K562 (cell line): ENCODE measurements around the gene HCRTR2. TPM values are rescaled to one million over a fixed set of nuclear protein-coding genes. Genes with fewer than 3 reads are reported as not detected.
"Not testable (repeated sequence)": the region's sequence is repeated elsewhere in the genome, so short reads cannot be mapped to it uniquely, and the experiment has no call there.

Experiments used
- ATAC-seq: fragments of 200-7000 bp; cut with Tn5 transposase; 3 replicates; pipeline ENCODE4 v1.9.1; 2020; ENCODE audit warnings: moderate library complexity
- BruUV-seq: library from RNA; stranded (reverse); fragments of 400-500 nt; replicated peaks from 2 replicates; lab custom pipeline; 2021; lab: Mats Ljungman, UMichigan
- CTCF ChIA-PET: fragments of 300-600 bp; formaldehyde crosslinking; extraction: SDS; loops from one replicate; lab custom pipeline; 2021; ENCODE audit warnings: low intra/inter-chr PET ratio; lab: Yijun Ruan, JAX
- POLR2A ChIA-PET: fragments of 300-600, 350-650 bp; sonication (Branson Sonifier 250); formaldehyde crosslinking; extraction: SDS; loops from one replicate; lab custom pipeline; 2021; ENCODE audit warnings: antibody characterized with exemption, inconsistent platforms; lab: Yijun Ruan, JAX
- DNase-seq, 4 experiments: peaks; one replicate each; pipeline versions ENCODE4 v3.0.0 to v3.0.0-alpha.2; 2011 to 2018; ENCODE audit warnings: low spot score in 3 of 4, mixed read lengths in 3 of 4; ENCODE audit errors: extremely low read depth in 1 of 4
- FAIRE-seq: peaks from 2 replicates; lab custom pipeline; 2011; peaks lifted over from hg19 to GRCh38; lab: Jason Lieb, UNC
- H2AFZ ChIP-seq: 2 replicates; pipeline ENCODE4 v1.6.0; 2011; ENCODE audit warnings: low read depth, low read length, control low read depth, inconsistent platforms
- H3K27ac ChIP-seq: fragments of 200-600 bp; 3 replicates; pipeline ENCODE4 v1.8.0; 2011; ENCODE audit warnings: low read depth, mild to moderate bottlenecking, control low read depth, inconsistent platforms, low read length, moderate library complexity, mixed read lengths; ENCODE audit errors: extremely low read depth
- H3K27me3 ChIP-seq, 2 experiments: fragments of 300-600 bp in 1 of 2; 2 replicates in 1 of 2; 3 replicates in 1 of 2; pipeline versions ENCODE4 v1.6.0 to v1.8.0; 2011; ENCODE audit warnings: inconsistent platforms in 2 of 2, low read length in 2 of 2, mild to moderate bottlenecking in 1 of 2, mixed read lengths in 1 of 2, moderate library complexity in 1 of 2; ENCODE audit not compliant: control insufficient read depth in 2 of 2, insufficient read depth in 2 of 2
- H3K36me3 ChIP-seq: fragments of 300-600 bp; 3 replicates; pipeline ENCODE4 v1.8.0; 2011; ENCODE audit warnings: mild to moderate bottlenecking, low read length, inconsistent platforms; ENCODE audit not compliant: control insufficient read depth, insufficient read depth
- H3K4me1 ChIP-seq, 2 experiments: fragments of 200-600 bp in 1 of 2; replicated peaks in 1 of 2; 2 replicates in 1 of 2; 3 replicates in 1 of 2; pipeline versions ENCODE4 v1.5.1 to v1.8.0; 2011; ENCODE audit warnings: inconsistent platforms in 2 of 2, low read length in 2 of 2, mild to moderate bottlenecking in 1 of 2, mixed read lengths in 1 of 2, moderate library complexity in 1 of 2; ENCODE audit not compliant: control insufficient read depth in 2 of 2, insufficient read depth in 2 of 2
- H3K4me2 ChIP-seq: 2 replicates; pipeline ENCODE4 v1.6.1; 2011; ENCODE audit warnings: low read length, control low read depth, inconsistent platforms, mixed read lengths; ENCODE audit not compliant: insufficient read depth
- H3K4me3 ChIP-seq: fragments of 200-600 bp; sonication (generic), shearing (Covaris generic); 2 replicates; pipeline ENCODE4 v1.5.1; 2016; ENCODE audit warnings: control low read depth, inconsistent platforms
- H3K79me2 ChIP-seq: fragments of 200-600 bp; 3 replicates; pipeline ENCODE4 v1.8.0; 2011; ENCODE audit warnings: low read length, inconsistent platforms; ENCODE audit not compliant: control insufficient read depth, insufficient read depth
- H3K9ac ChIP-seq, 2 experiments: 2 replicates each; pipeline versions ENCODE4 v1.6.0 to v1.6.1; 2011; ENCODE audit warnings: low read depth in 2 of 2, low read length in 2 of 2, control low read depth in 1 of 2, inconsistent platforms in 1 of 2, mild to moderate bottlenecking in 1 of 2, mixed read lengths in 1 of 2; ENCODE audit not compliant: insufficient read depth in 1 of 2
- H3K9me1 ChIP-seq: one replicate; pipeline ENCODE4 v1.6.0; 2011; ENCODE audit warnings: inconsistent platforms, mild to moderate bottlenecking, low read length, moderate library complexity; ENCODE audit not compliant: control insufficient read depth, insufficient read depth
- H3K9me3 ChIP-seq: replicated peaks from 2 replicates; pipeline ENCODE4 v1.5.1; 2011; ENCODE audit warnings: low read depth, low read length, inconsistent platforms; ENCODE audit not compliant: control insufficient read depth, insufficient read depth
- H4K20me1 ChIP-seq: replicated peaks from 2 replicates; pipeline ENCODE4 v1.6.1; 2011; ENCODE audit warnings: low read length, inconsistent platforms, mixed read lengths; ENCODE audit not compliant: control insufficient read depth, insufficient read depth
- CTCF ChIP-seq, 3 experiments: IDR thresholded peaks in 2 of 3; conservative IDR thresholded peaks in 1 of 3; 2 replicates each; pipeline ENCODE4 v1.5.1; 2011 to 2012; ENCODE audit warnings: low read length in 3 of 3, mild to moderate bottlenecking in 3 of 3, control low read depth in 2 of 3, improper control_type of control experiment in 1 of 3, inconsistent platforms in 1 of 3, low read depth in 1 of 3, mixed read lengths in 1 of 3, moderate library complexity in 1 of 3; ENCODE audit not compliant: insufficient read depth in 2 of 3
- GABPA ChIP-seq: fragments of 200-800 bp; sonication (Bioruptor generic); conservative IDR thresholded peaks from 2 replicates; pipeline ENCODE4 v1.6.1; 2016; ENCODE audit warnings: low read depth, missing genetic modification characterization, missing compliant biosample characterization
- RAD21 ChIP-seq, 2 experiments: fragments of 250-450 bp in 1 of 2; fragments of 450-650 bp in 1 of 2; sonication (Bioruptor Pico) in 1 of 2; formaldehyde crosslinking in 1 of 2; IDR thresholded peaks in 1 of 2; conservative IDR thresholded peaks in 1 of 2; 2 replicates each; pipeline versions ENCODE4 v1.4.0 to v1.8.0; 2020 to 2022; ENCODE audit warnings: mild to moderate bottlenecking in 2 of 2, moderate library complexity in 1 of 2
- WGBS: fragments of 100-300 bp; shearing (Covaris generic); methylation state at CpG from one replicate; pipeline ENCODE4 v1.1.6; 2016; ENCODE audit warnings: low coverage, mixed read lengths; ENCODE audit not compliant: insufficient coverage; ENCODE audit errors: missing lambda C conversion rate; 5-methylcytosine and 5-hydroxymethylcytosine counted together
- in situ Hi-C: fragments of 300-500 bp; cut with MboI; formaldehyde crosslinking; loops from 4 replicates; pipeline ENCODE4 v1.15.0; 2018; ENCODE audit warnings: inconsistent platforms, mixed read lengths
- intact Hi-C: fragments of 100-400 bp; cut with micrococcal nuclease; formaldehyde crosslinking; loops from 2 replicates; pipeline ENCODE4 v1.14.2; 2022
- polyA plus RNA-seq, 8 experiments: library from polyadenylated mRNA; depleted of rRNA in 4 of 8; stranded (reverse) in 5 of 8; unstranded in 3 of 8; fragments of >200 nt; fragmentation: Nextera tagmentation in 2 of 8; fragmentation: Illumina TruSeq in 1 of 8; extraction: Ambion mirVana in 2 of 8; extraction: Trizol in 1 of 8; gene quantifications; 2 replicates each; pipeline versions ENCODE4 v1.2.1 to v1.2.3, GENCODE V29; 2011 to 2014; ENCODE audit warnings: inconsistent platforms in 1 of 8, missing spikeins in 1 of 8
- total RNA-seq, 7 experiments: library from RNA; depleted of rRNA in 6 of 7; stranded (reverse); fragments of >200 nt in 6 of 7; fragmentation: Illumina TruSeq in 2 of 7; extraction: Trizol in 2 of 7; gene quantifications; 2 replicates each; pipeline versions ENCODE4 v1.2.1 to v1.2.3, GENCODE V29; 2011 to 2021; ENCODE audit warnings: low replicate concordance in 1 of 7

Gene HCRTR2
- total and polyA plus RNA-seq, 9 of the 15 experiments (the other 6 are each of a cell fraction or from before 2014, with no cell fraction given): not detected

GRCh38 chr6:55240975-55241605 is 66.8 kb downstream of the HCRTR2 start:
- BruUV-seq, H3K4me1 ChIP-seq, H3K27ac ChIP-seq, H4K20me1 ChIP-seq, H3K4me3 ChIP-seq, POLR2A ChIA-PET, H3K36me3 ChIP-seq, H3K79me2 ChIP-seq, H2AFZ ChIP-seq, CTCF ChIA-PET, H3K9me3 ChIP-seq, in situ Hi-C loops, FAIRE-seq, H3K4me2 ChIP-seq, intact Hi-C loops, H3K27me3 ChIP-seq, ATAC-seq, H3K9ac ChIP-seq, H3K9me1 ChIP-seq: not testable (repeated sequence)
- DNase-seq: peak in 1 of 4 experiments; percentile 2
- peak in 1 of 2 experiments; percentile 39; a peak in 2 of 4 replicates for TF ChIP-seq RAD21 (CRISPR knock-in tag; conservative IDR thresholded peaks at IDR 0.05 in 1 of 2, IDR thresholded peaks at IDR 0.05 in 1 of 2)
- TF ChIP-seq GABPA (tag): peak; percentile 37; the same call in 1 of the 2 replicates
- TF ChIP-seq CTCF (IDR thresholded peaks at IDR 0.05 in 2 of 3, conservative IDR thresholded peaks at IDR 0.05 in 1 of 3; ENCODE audit: insufficient read depth in 2 of 3, low read depth in 1 of 3, low read length in 3 of 3): 0 out of 6 replicates have a peak, but pooled peaks of 1 of the 3 experiments have one; percentile 18
- WGBS: 27% methylated on average over 5 of the region's 6 CpGs
